Stimulated activated CD8-positive, alpha-beta memory T cell treated with anti-CD3 and anti-CD28 coated beads, Interleukin-12 subunit alpha, Interleukin-12 subunit beta, amount 100 ng/mL, for 24 hours (primary cell): ENCODE measurements around the gene ABCA13.
"Not testable (repeated sequence)": the region's sequence is repeated elsewhere in the genome, so short reads cannot be mapped to it uniquely, and the experiment has no call there.

Source experiments
- DNase-seq: peaks from one replicate; pipeline ENCODE4 v3.0.0-alpha.2; 2020; ENCODE audit errors: extremely low read depth

ABCA13 gene

GRCh38 chr7:48176356-48176893 is 5.2 kb downstream of the ABCA13 start:
- DNase-seq, result no peak

GRCh38 chr7:48177271-48177670 is 6.0 kb downstream of the ABCA13 start:
- DNase-seq, result no peak

- no peak for DNase-seq
These were observed 8.3 kb downstream of the ABCA13 start for GRCh38 chr7:48179496-48180030.

GRCh38 chr7:48180981-48181380 is 9.7 kb downstream of the ABCA13 start:
- DNase-seq, result no peak

GRCh38 chr7:48182718-48183369 is 11.6 kb downstream of the ABCA13 start:
- DNase-seq, result no peak

- no peak for DNase-seq
These were observed 12.1 kb downstream of the ABCA13 start for GRCh38 chr7:48183370-48183743.

- DNase-seq, result no peak
These were observed 12.7 kb downstream of the ABCA13 start for GRCh38 chr7:48183965-48184364.

- no peak for DNase-seq
These were observed 17.7 kb downstream of the ABCA13 start for GRCh38 chr7:48188776-48189520.

- no peak for DNase-seq
These were observed 21.7 kb downstream of the ABCA13 start for GRCh38 chr7:48192996-48193395.

GRCh38 chr7:48193421-48193820 is 22.2 kb downstream of the ABCA13 start:
- DNase-seq, result no peak

- DNase-seq, result not testable (repeated sequence)
These were observed 29.8 kb downstream of the ABCA13 start for GRCh38 chr7:48200946-48201589.

- not testable (repeated sequence) for DNase-seq
These were observed 31.7 kb downstream of the ABCA13 start for GRCh38 chr7:48202916-48203315.

- DNase-seq, result no peak
These were observed 36.0 kb downstream of the ABCA13 start for GRCh38 chr7:48207155-48207675.

GRCh38 chr7:48209004-48209600 is 37.8 kb downstream of the ABCA13 start:
- DNase-seq, result no peak

GRCh38 chr7:48213226-48213625 is 42.0 kb downstream of the ABCA13 start:
- DNase-seq, result no peak

GRCh38 chr7:48217266-48217665 is 46.0 kb downstream of the ABCA13 start:
- no peak for DNase-seq

GRCh38 chr7:48217753-48218152 is 46.5 kb downstream of the ABCA13 start:
- DNase-seq, result no peak

- no peak for DNase-seq
These were observed 52.8 kb downstream of the ABCA13 start for GRCh38 chr7:48224042-48224441.

GRCh38 chr7:48225101-48225500 is 53.8 kb downstream of the ABCA13 start:
- DNase-seq, result no peak

GRCh38 chr7:48237354-48237753 is 66.1 kb downstream of the ABCA13 start:
- DNase-seq, result no peak

- no peak for DNase-seq
These were observed 71.6 kb downstream of the ABCA13 start for GRCh38 chr7:48242846-48243245.

GRCh38 chr7:48244864-48245271 is 73.6 kb downstream of the ABCA13 start:
- no peak for DNase-seq
